ENCODE measurements around the gene ABCG5.

The ABCG5 gene

GRCh38 chr2:43838560-43839267 lies at the start of gene ABCG5, which contains the start of gene ABCG8:
TSS of gene ABCG5 (minus strand) at chr2:43838839. CDS start at chr2:43838679, 160 bp downstream.
TSS of gene ABCG8 (plus strand) at chr2:43838971. CDS start at chr2:43839054, 83 bp downstream.
- DNase-seq (ENCODE audit: low read depth in 2 of 2), result no peak

GRCh38 chr2:43887176-43887575 lies 48.5 kb upstream of the ABCG5 start:
- no peak for DNase-seq (ENCODE audit: low read depth in 2 of 2)

- DNase-seq (ENCODE audit: low read depth in 2 of 2), result no peak
Observed at GRCh38 chr2:43885132-43885632, 46.5 kb upstream of the ABCG5 start.

- DNase-seq (ENCODE audit: low read depth in 2 of 2), result no peak
Observed at GRCh38 chr2:43884689-43885088, 46.0 kb upstream of the ABCG5 start.

- DNase-seq (ENCODE audit: low read depth in 2 of 2), result no peak
Observed at GRCh38 chr2:43882312-43882711, 43.7 kb upstream of the ABCG5 start.

GRCh38 chr2:43880952-43881351 lies 42.3 kb upstream of the ABCG5 start:
- no peak for DNase-seq (ENCODE audit: low read depth in 2 of 2)

GRCh38 chr2:43880471-43880870 lies 41.8 kb upstream of the ABCG5 start:
- no peak for DNase-seq (ENCODE audit: low read depth in 2 of 2)

GRCh38 chr2:43879261-43879660 lies 40.6 kb upstream of the ABCG5 start:
- no peak for DNase-seq (ENCODE audit: low read depth in 2 of 2)

- DNase-seq (ENCODE audit: low read depth in 2 of 2), result peak; percentile 53 to 65
Observed at GRCh38 chr2:43877782-43878464, 39.3 kb upstream of the ABCG5 start.

- DNase-seq (ENCODE audit: low read depth in 2 of 2), result no peak
Observed at GRCh38 chr2:43874776-43875451, 36.3 kb upstream of the ABCG5 start.

GRCh38 chr2:43872151-43872550 lies 33.5 kb upstream of the ABCG5 start:
- DNase-seq (ENCODE audit: low read depth in 2 of 2), result no peak

- DNase-seq (ENCODE audit: low read depth in 2 of 2), result no peak
Observed at GRCh38 chr2:43855292-43855691, 16.7 kb upstream of the ABCG5 start.

GRCh38 chr2:43854671-43855070 lies 16.0 kb upstream of the ABCG5 start:
- no peak for DNase-seq (ENCODE audit: low read depth in 2 of 2)

GRCh38 chr2:43853141-43854081 lies 14.8 kb upstream of the ABCG5 start:
- no peak for DNase-seq (ENCODE audit: low read depth in 2 of 2)

- no peak for DNase-seq (ENCODE audit: low read depth in 2 of 2)
Observed at GRCh38 chr2:43852196-43852730, 13.6 kb upstream of the ABCG5 start.

- no peak for DNase-seq (ENCODE audit: low read depth in 2 of 2)
Observed at GRCh38 chr2:43851011-43851980, 12.7 kb upstream of the ABCG5 start.

GRCh38 chr2:43848214-43848613 lies 9.6 kb upstream of the ABCG5 start:
- no peak for DNase-seq (ENCODE audit: low read depth in 2 of 2)

- DNase-seq (ENCODE audit: low read depth in 2 of 2), result no peak
Observed at GRCh38 chr2:43846140-43846793, 7.6 kb upstream of the ABCG5 start.

- DNase-seq (ENCODE audit: low read depth in 2 of 2), result no peak
Observed at GRCh38 chr2:43845181-43845580, 6.5 kb upstream of the ABCG5 start.
